Smooth muscle cell (in vitro differentiated cells): ENCODE data around the gene PDIA4. TPM values are rescaled to one million over a fixed set of nuclear protein-coding genes. Genes with fewer than 3 reads are reported as not detected.
"Not testable (repeated sequence)": the region's sequence is repeated elsewhere in the genome, so short reads cannot be mapped to it uniquely, and the experiment has no call there.

Experiments
- DNase-seq: peaks from one replicate; lab custom pipeline; 2025; ENCODE audit not compliant: unreplicated experiment; lab: John Stamatoyannopoulos, UW
- H2AFZ ChIP-seq: fragments of 200-600 bp; sonication (generic); 2 replicates; pipeline ENCODE4 v1.6.0; 2016; ENCODE audit warnings: antibody characterized with exemption, low read depth, mild to moderate bottlenecking
- H3F3A ChIP-seq: fragments of 200-600 bp; sonication (generic); 2 replicates; pipeline ENCODE4 v1.6.0; 2017; ENCODE audit warnings: antibody characterized with exemption, low read depth
- H3K27ac ChIP-seq: fragments of 200-600 bp; sonication (generic); 2 replicates; pipeline ENCODE4 v1.5.1; 2016; ENCODE audit warnings: low read depth, mild to moderate bottlenecking
- H3K27me3 ChIP-seq: fragments of 200-600 bp; sonication (generic); 2 replicates; pipeline ENCODE4 v1.6.1; 2016; ENCODE audit warnings: low read depth, mild to moderate bottlenecking
- H3K36me3 ChIP-seq: fragments of 200-600 bp; sonication (generic); 2 replicates; pipeline ENCODE4 v1.5.1; 2016; ENCODE audit warnings: low read depth
- H3K4me1 ChIP-seq: fragments of 200-600 bp; sonication (generic); 2 replicates; pipeline ENCODE4 v1.5.1; 2016; ENCODE audit warnings: low read depth
- H3K4me2 ChIP-seq: fragments of 200-600 bp; sonication (generic); 2 replicates; pipeline ENCODE4 v1.6.0; 2016; ENCODE audit warnings: mild to moderate bottlenecking
- H3K4me3 ChIP-seq: fragments of 200-600 bp; sonication (generic); 2 replicates; pipeline ENCODE4 v1.5.1; 2016; ENCODE audit warnings: mild to moderate bottlenecking
- H3K79me2 ChIP-seq: fragments of 200-600 bp; sonication (generic); 2 replicates; pipeline ENCODE4 v1.6.0; 2016; ENCODE audit warnings: low read depth, mild to moderate bottlenecking
- H3K9ac ChIP-seq: fragments of 200-600 bp; sonication (generic); 2 replicates; pipeline ENCODE4 v1.6.0; 2016; ENCODE audit warnings: low read depth
- H3K9me3 ChIP-seq: fragments of 200-600 bp; sonication (generic); replicated peaks from 2 replicates; pipeline ENCODE4 v1.5.1; 2016; ENCODE audit warnings: low read depth
- H4K20me1 ChIP-seq: fragments of 200-600 bp; sonication (generic); 2 replicates; pipeline ENCODE4 v1.6.0; 2016; ENCODE audit warnings: low read depth
- WGBS: methylation state at CpG from one replicate; pipeline ENCODE4 v1.1.7; 2016; ENCODE audit warnings: low lambda C conversion rate; 5-methylcytosine and 5-hydroxymethylcytosine counted together
- polyA plus RNA-seq: library from polyadenylated mRNA; unstranded; fragments of >200 nt; fragmentation: Nextera tagmentation; extraction: Ambion mirVana; gene quantifications from 2 replicates; pipeline ENCODE4 v1.2.1, GENCODE V29; 2016
- total RNA-seq: library from RNA; depleted of rRNA; stranded (reverse); fragments of >200 nt; gene quantifications from 2 replicates; pipeline ENCODE4 v1.2.3, GENCODE V29; 2014
- TF ChIP-seq, protein P1 (sequence below): fragments of 200-600 bp; sonication (generic); IDR thresholded peaks from 2 replicates; pipeline ENCODE4 v1.5.1; 2017; ENCODE audit warnings: borderline replicate concordance, mild to moderate bottlenecking, antibody characterized with exemption; ENCODE audit not compliant: insufficient read depth, poor library complexity, severe bottlenecking

Gene PDIA4
- total and polyA plus RNA-seq, 2 experiments from 2014 or later: 178 to 316 TPM

DNA sequence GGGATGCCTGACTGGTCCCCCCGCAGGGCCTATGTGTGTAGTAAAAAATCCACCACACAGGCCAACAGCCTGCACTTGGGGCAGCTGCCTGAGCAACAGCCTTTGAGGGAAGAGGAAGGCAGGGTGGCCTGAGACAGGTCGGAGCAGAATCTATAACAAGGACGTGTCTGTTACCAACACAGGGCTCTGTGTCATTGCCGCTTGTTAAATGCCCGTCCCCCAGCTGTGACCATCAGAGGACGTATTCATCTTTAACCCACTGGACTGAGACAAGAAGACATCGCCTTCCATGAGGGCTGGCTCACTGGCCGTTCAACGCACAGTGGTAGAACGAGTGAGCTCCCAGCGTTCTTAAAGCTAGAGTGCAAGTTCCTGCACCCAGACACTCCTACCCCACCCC is 7.8 kb downstream of the PDIA4 start:
- H3K79me2 ChIP-seq: peaks cover 67% of the 10 kb centered on the region
- TF ChIP-seq, protein P1, sequence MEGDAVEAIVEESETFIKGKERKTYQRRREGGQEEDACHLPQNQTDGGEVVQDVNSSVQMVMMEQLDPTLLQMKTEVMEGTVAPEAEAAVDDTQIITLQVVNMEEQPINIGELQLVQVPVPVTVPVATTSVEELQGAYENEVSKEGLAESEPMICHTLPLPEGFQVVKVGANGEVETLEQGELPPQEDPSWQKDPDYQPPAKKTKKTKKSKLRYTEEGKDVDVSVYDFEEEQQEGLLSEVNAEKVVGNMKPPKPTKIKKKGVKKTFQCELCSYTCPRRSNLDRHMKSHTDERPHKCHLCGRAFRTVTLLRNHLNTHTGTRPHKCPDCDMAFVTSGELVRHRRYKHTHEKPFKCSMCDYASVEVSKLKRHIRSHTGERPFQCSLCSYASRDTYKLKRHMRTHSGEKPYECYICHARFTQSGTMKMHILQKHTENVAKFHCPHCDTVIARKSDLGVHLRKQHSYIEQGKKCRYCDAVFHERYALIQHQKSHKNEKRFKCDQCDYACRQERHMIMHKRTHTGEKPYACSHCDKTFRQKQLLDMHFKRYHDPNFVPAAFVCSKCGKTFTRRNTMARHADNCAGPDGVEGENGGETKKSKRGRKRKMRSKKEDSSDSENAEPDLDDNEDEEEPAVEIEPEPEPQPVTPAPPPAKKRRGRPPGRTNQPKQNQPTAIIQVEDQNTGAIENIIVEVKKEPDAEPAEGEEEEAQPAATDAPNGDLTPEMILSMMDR: no peak
- WGBS: 98% methylated on average over 11 of the region's 11 CpGs

DNA sequence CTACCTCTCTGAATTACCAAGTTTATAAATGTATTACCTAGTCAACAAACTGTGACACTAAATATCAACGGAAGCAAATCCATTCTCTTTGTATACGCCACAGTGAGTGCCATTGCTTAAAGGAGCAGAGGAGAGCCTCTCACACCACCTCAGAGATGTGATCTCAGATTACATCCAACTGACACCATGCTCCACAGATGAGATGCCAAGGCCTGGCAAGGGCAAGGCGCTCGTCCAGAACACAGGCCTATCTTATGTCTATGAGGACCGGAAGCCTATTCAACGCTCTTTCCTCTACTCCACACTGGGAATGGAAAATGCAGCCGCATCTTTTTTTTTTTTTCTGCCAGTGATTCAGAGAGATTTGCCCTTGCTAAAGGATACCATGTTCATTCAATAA is 11.4 kb downstream of the PDIA4 start:
- H3K27me3 ChIP-seq: no peaks in the 10 kb centered on the region
- TF ChIP-seq, protein P1: no peak
- no peaks in the 10 kb centered on the region for H3K4me1 ChIP-seq
- H4K20me1 ChIP-seq: peaks cover 52% of the 10 kb centered on the region
- H3K4me2 ChIP-seq: no peak overlapping the region
- H3K27ac ChIP-seq: no peak overlapping the region
- H3K79me2 ChIP-seq: peaks cover 31% of the 10 kb centered on the region
- H3K9me3 ChIP-seq: no peaks in the 10 kb centered on the region
- H3K9ac ChIP-seq: no peak overlapping the region
- 82% methylated on average over 7 of the region's 7 CpGs for WGBS
- peaks cover 9% of the 10 kb centered on the region for H3K36me3 ChIP-seq
- no peak for DNase-seq
- H2AFZ ChIP-seq: no peak overlapping the region
- H3K4me3 ChIP-seq: no peak overlapping the region
- H3F3A ChIP-seq: no peaks in the 10 kb centered on the region

More for the DNA sequence above, 7.8 kb downstream of the PDIA4 start:
- Histone ChIP-seq H3K27ac (no peak overlapping the region), H3K9ac (no peak overlapping the region), H3K36me3 (peaks cover 9% of the 10 kb centered on the region), H4K20me1 (peaks cover 73% of the 10 kb centered on the region), H3K4me1 (no peaks in the 10 kb centered on the region), H3K4me3 (no peak overlapping the region), H3K9me3 (no peaks in the 10 kb centered on the region), H3K4me2 (no peak overlapping the region), H3F3A (no peaks in the 10 kb centered on the region), H2AFZ (no peak overlapping the region), H3K27me3 (no peaks in the 10 kb centered on the region)
- DNase-seq: no peak

DNA sequence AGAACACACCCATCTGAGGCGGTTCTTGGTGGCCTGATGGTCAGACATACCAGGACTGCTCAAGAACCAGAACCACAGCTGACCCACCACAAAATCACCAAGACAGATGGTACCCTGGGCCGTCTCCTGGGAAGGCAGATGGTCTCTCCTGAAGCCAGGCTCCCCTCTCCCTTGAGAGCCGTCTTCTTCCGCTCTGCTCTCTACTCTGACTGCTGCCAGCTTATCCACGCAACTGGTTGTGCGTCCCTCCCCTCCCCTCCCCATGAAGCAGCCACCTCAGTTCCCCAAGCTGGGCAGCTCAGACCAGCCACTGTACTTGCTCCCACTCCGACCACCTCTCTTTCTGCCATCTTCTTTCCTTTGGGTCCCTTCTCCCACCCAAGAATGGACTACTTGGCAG is 14.0 kb downstream of the PDIA4 start:
- Histone ChIP-seq H3K36me3 (peaks cover 9% of the 10 kb centered on the region), H3F3A (no peaks in the 10 kb centered on the region), H2AFZ (no peak overlapping the region), H3K4me1 (no peaks in the 10 kb centered on the region), H3K79me2 (peaks cover 9% of the 10 kb centered on the region), H3K9me3 (no peaks in the 10 kb centered on the region), H4K20me1 (peaks cover 52% of the 10 kb centered on the region), H3K4me3 (no peak overlapping the region), H3K4me2 (no peak overlapping the region), H3K27me3 (no peaks in the 10 kb centered on the region), H3K9ac (no peak overlapping the region), H3K27ac (no peak overlapping the region)
- TF ChIP-seq, protein P1: no peak
- no peak for DNase-seq
- 90% methylated on average over 7 of the region's 7 CpGs for WGBS

DNA sequence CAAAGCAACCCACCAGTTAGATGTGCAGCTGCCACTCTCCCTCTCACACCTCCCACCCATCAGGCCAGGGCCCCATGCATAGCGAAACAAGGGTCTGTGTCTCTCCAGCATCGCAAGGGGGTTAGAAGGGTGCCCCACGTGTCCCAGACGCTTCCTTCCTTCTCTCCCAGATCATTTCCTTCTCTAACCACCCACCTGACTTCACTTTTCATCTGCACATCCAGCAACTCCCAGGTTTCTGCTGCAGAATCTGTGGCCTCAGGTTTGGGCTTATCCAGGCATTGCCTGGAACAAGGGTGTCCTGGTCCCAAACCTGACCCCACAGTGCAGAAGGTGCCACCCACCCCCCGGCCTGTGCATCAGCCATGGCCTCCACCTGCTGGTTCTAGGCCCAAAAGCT is 14.4 kb downstream of the PDIA4 start:
- peaks cover 9% of the 10 kb centered on the region for H3K36me3 ChIP-seq

DNA sequence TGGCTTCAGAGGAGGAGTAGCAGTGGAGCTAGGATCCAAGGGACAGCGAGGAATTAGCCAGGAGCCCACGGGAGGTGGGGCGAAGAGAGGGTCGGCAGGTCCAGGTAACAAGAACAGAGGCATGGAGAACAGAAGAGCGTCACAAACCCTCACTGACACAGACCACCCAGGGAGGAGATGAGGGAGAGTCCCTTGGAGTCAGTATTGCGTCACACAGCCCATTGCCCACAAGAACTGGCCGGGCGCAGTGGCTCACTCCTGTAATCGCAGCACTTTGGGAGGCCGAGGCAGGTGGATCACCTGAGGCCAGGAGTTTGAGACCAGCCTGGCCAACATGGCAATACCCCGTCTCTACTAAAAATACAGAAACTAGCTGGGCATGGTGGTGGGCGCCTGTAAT is 15.6 kb downstream of the PDIA4 start:
- H3K36me3 ChIP-seq, H3K79me2 ChIP-seq, H3K4me2 ChIP-seq, H3K4me3 ChIP-seq, DNase-seq, H3K27ac ChIP-seq, H3K27me3 ChIP-seq, H3K9me3 ChIP-seq, H2AFZ ChIP-seq, H3K9ac ChIP-seq, H3K4me1 ChIP-seq, H3F3A ChIP-seq: not testable (repeated sequence)
- peaks cover 53% of the 10 kb centered on the region for H4K20me1 ChIP-seq
- 99% methylated on average over 11 of the region's 12 CpGs for WGBS

More for the DNA sequence above, 14.4 kb downstream of the PDIA4 start:
- no peaks in the 10 kb centered on the region for H3K9me3 ChIP-seq
- no peak overlapping the region for H3K9ac ChIP-seq
- DNase-seq: no peak
- TF ChIP-seq, protein P1: no peak
- no peak overlapping the region for H2AFZ ChIP-seq
- 98% methylated on average over 5 of the region's 5 CpGs for WGBS
- peaks cover 54% of the 10 kb centered on the region for H4K20me1 ChIP-seq
- H3K79me2 ChIP-seq: peaks cover 9% of the 10 kb centered on the region
- no peaks in the 10 kb centered on the region for H3K4me1 ChIP-seq
- no peak overlapping the region for H3K27ac ChIP-seq
- H3K4me2 ChIP-seq: no peak overlapping the region
- no peak overlapping the region for H3K4me3 ChIP-seq
- H3F3A ChIP-seq: no peaks in the 10 kb centered on the region
- H3K27me3 ChIP-seq: no peaks in the 10 kb centered on the region
